Suprapubic skin (tissue), 3 donors: ENCODE measurements around the gene CLIC3.

Experiments used
- POLR2A ChIP-seq, 2 donors: fragments of 450-650 bp; IDR thresholded peaks; one replicate each; pipeline ENCODE4 v1.6.1; 2017; ENCODE audit warnings: antibody characterized with exemption in 2 of 2, mild to moderate bottlenecking in 2 of 2, moderate library complexity in 2 of 2
- TF ChIP-seq, protein P1 (sequence below), 2 donors: fragments of 200-600 bp in 1 of 2; fragments of 450-650 bp in 1 of 2; sonication (generic) in 1 of 2; IDR thresholded peaks; one replicate each; pipeline ENCODE4 v1.5.1; 2016 to 2019; ENCODE audit warnings: antibody characterized with exemption in 2 of 2, mild to moderate bottlenecking in 1 of 2, moderate library complexity in 1 of 2

DNA sequence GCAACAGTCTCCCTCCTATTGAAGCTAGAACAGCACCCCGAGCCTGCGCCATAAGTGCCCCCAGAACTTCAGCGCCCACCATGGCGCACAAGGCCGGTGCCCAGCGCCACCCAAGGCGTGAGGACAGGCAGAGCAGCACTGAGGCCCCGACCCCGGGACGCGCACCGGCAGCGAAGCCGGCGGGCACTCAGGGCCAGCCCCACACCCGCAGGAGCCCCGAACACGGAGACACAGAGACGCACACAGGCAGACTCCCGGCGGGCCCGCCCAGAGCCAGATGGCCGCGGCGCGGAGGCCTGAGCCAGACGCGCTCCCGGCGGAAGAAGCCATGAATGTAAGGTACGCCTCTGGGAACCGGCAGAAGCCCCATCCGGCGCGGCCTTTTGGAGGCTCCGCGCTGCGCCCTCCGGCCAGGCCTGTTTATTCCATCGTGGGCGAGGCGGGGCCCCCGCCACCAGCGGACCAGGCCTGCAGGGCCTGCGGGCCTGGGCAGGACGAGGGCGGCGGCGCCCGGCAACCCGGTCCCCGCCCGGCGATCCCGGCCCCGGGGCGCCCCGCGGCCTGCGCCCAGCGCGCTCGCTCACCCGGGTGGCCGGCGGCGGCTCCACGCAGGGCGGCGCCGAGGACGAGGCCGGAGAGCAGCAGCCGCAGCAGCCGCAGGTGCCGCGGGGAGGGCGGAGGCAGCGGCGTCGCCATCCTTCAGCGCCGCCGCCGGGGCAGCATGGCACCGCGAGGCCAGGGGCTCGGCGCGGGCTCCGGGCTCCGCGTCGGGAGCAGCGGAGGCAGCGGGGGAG lies 49.1 kb upstream of the CLIC3 start:
- TF ChIP-seq POLR2A (IDR thresholded peaks at IDR 0.05), result no peak
- TF ChIP-seq, protein P1, sequence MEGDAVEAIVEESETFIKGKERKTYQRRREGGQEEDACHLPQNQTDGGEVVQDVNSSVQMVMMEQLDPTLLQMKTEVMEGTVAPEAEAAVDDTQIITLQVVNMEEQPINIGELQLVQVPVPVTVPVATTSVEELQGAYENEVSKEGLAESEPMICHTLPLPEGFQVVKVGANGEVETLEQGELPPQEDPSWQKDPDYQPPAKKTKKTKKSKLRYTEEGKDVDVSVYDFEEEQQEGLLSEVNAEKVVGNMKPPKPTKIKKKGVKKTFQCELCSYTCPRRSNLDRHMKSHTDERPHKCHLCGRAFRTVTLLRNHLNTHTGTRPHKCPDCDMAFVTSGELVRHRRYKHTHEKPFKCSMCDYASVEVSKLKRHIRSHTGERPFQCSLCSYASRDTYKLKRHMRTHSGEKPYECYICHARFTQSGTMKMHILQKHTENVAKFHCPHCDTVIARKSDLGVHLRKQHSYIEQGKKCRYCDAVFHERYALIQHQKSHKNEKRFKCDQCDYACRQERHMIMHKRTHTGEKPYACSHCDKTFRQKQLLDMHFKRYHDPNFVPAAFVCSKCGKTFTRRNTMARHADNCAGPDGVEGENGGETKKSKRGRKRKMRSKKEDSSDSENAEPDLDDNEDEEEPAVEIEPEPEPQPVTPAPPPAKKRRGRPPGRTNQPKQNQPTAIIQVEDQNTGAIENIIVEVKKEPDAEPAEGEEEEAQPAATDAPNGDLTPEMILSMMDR (IDR thresholded peaks at IDR 0.05), result no peak
